B cell (primary cell): ENCODE results near the gene NXF2B. TPM values are rescaled to one million over a fixed set of nuclear protein-coding genes. Genes with fewer than 3 reads are reported as not detected.
"Not testable (repeated sequence)": the region's sequence is repeated elsewhere in the genome, so short reads cannot be mapped to it uniquely, and the experiment has no call there.

Experiments used
- ATAC-seq: fragments of 200-7000 bp; cut with Tn5 transposase; one replicate; pipeline ENCODE4 v1.10.0; 2021; ENCODE audit warnings: low read depth, mild to moderate bottlenecking, moderate number of reproducible peaks, moderate library complexity
- CTCF ChIA-PET: fragments of 350-600 bp; sonication (Branson Sonifier 250); formaldehyde crosslinking; loops from one replicate; lab custom pipeline; 2021; ENCODE audit warnings: antibody characterized with exemption, inconsistent platforms; lab: Charles Lee
- POLR2A ChIA-PET: fragments of 350-600 bp; sonication (Branson Sonifier 250); formaldehyde crosslinking; loops from one replicate; lab custom pipeline; 2021; ENCODE audit warnings: antibody characterized with exemption; lab: Charles Lee
- DNase-seq: peaks from one replicate; pipeline ENCODE4 v3.0.0; 2013
- H2AFZ ChIP-seq: 2 replicates; pipeline ENCODE4 v1.6.1; 2012; ENCODE audit warnings: mild to moderate bottlenecking, low read depth, low read length; ENCODE audit not compliant: insufficient read depth, poor library complexity, severe bottlenecking
- H3K27ac ChIP-seq, 2 donors: 1 replicate in 1 of 2; 2 replicates in 1 of 2; pipeline ENCODE4 v1.5.1; 2012 to 2013; ENCODE audit warnings: low read length in 2 of 2, mild to moderate bottlenecking in 2 of 2, moderate library complexity in 1 of 2
- H3K27me3 ChIP-seq, 4 experiments: fragments of 200-600 bp in 1 of 4; sonication (generic) in 1 of 4; replicated peaks in 1 of 4; 1 replicate in 2 of 4; 2 replicates in 2 of 4; pipeline versions ENCODE4 v1.6.1 to v1.7.0; 2013 to 2016; ENCODE audit warnings: low read length in 3 of 4, mild to moderate bottlenecking in 2 of 4, mixed read lengths in 1 of 4, moderate library complexity in 1 of 4; ENCODE audit not compliant: insufficient read depth in 4 of 4, control insufficient read depth in 3 of 4; ENCODE audit errors: control extremely low read depth in 1 of 4
- H3K36me3 ChIP-seq, 2 experiments: replicated peaks in 1 of 2; 1 replicate in 1 of 2; 2 replicates in 1 of 2; pipeline versions ENCODE4 v1.6.1 to v1.7.1; 2013; ENCODE audit warnings: low read length in 1 of 2; ENCODE audit not compliant: insufficient read depth in 2 of 2, control insufficient read depth in 1 of 2; ENCODE audit errors: control extremely low read depth in 1 of 2, extremely low read depth in 1 of 2
- H3K4me1 ChIP-seq, 2 donors: fragments of 200-600 bp in 1 of 2; sonication (generic) in 1 of 2; 1 replicate in 1 of 2; 2 replicates in 1 of 2; pipeline versions ENCODE4 v1.5.1 to v1.6.1; 2013 to 2017; ENCODE audit warnings: low read length in 2 of 2; ENCODE audit not compliant: control insufficient read depth in 2 of 2, insufficient read depth in 2 of 2
- H3K4me2 ChIP-seq: replicated peaks from 2 replicates; pipeline ENCODE3; 2012; ENCODE audit warnings: mild to moderate bottlenecking, low read depth, low read length; ENCODE audit not compliant: poor library complexity, severe bottlenecking
- H3K4me3 ChIP-seq, 5 experiments: fragments of 200-600 bp in 1 of 5; sonication (generic) in 1 of 5; 1 replicate in 3 of 5; 2 replicates in 2 of 5; pipeline versions ENCODE4 v1.5.1 to v1.7.0; 2011 to 2016; ENCODE audit warnings: low read length in 4 of 5, mild to moderate bottlenecking in 4 of 5, low read depth in 2 of 5, control low read depth in 1 of 5, moderate library complexity in 1 of 5; ENCODE audit not compliant: insufficient read depth in 1 of 5; ENCODE audit errors: control extremely low read depth in 1 of 5, extremely low read depth in 1 of 5
- H3K79me2 ChIP-seq: fragments of 200-600 bp; sonication (generic); one replicate; pipeline ENCODE4 v1.6.0; 2016; ENCODE audit warnings: low read length; ENCODE audit not compliant: control insufficient read depth, insufficient read depth
- H3K9ac ChIP-seq: fragments of 200-600 bp; sonication (generic); 2 replicates; pipeline ENCODE4 v1.6.1; 2017; ENCODE audit warnings: mild to moderate bottlenecking, low read length, moderate library complexity
- H3K9me3 ChIP-seq, 3 donors: one replicate each; pipeline versions ENCODE4 v1.6.1 to v1.7.1; 2013; ENCODE audit warnings: low read length in 2 of 3; ENCODE audit not compliant: control insufficient read depth in 2 of 3, insufficient read depth in 1 of 3; ENCODE audit errors: control extremely low read depth in 1 of 3
- H4K20me1 ChIP-seq: 2 replicates; pipeline ENCODE4 v1.6.0; 2012; ENCODE audit warnings: mild to moderate bottlenecking, low read length; ENCODE audit not compliant: insufficient read depth, control insufficient read depth, poor library complexity, severe bottlenecking
- H3K27ac Mint-ChIP-seq: one replicate; pipeline ENCODE4 v1.8.0; 2021; ENCODE audit warnings: mixed read lengths
- H3K27me3 Mint-ChIP-seq: one replicate; pipeline ENCODE4 v1.8.0; 2021; ENCODE audit warnings: mixed read lengths
- H3K4me1 Mint-ChIP-seq: one replicate; pipeline ENCODE4 v1.8.0; 2021; ENCODE audit warnings: mixed read lengths
- H3K4me3 Mint-ChIP-seq: one replicate; pipeline ENCODE4 v1.8.0; 2021; ENCODE audit warnings: mixed read lengths
- H3K9me3 Mint-ChIP-seq: one replicate; pipeline ENCODE4 v1.8.0; 2022; ENCODE audit warnings: mixed read lengths; ENCODE audit not compliant: insufficient read depth
- WGBS: methylation state at CpG from one replicate; pipeline ENCODE4 v1.1.5; 2013; ENCODE audit warnings: missing lambda C conversion rate; ENCODE audit not compliant: insufficient coverage; 5-methylcytosine and 5-hydroxymethylcytosine counted together
- intact Hi-C: fragments of 100-400 bp; cut with micrococcal nuclease; formaldehyde crosslinking; loops from one replicate; pipeline ENCODE4 v1.10.0; 2022
- polyA minus RNA-seq: library from RNA; depleted of rRNA, polyadenylated mRNA; stranded (reverse); fragments of >200 nt; gene quantifications from 2 replicates; pipeline ENCODE4 v1.2.3, GENCODE V29; 2012
- polyA plus RNA-seq: library from polyadenylated mRNA; depleted of rRNA; stranded (reverse); fragments of >200 nt; gene quantifications from 2 replicates; pipeline ENCODE4 v1.2.3, GENCODE V29; 2012
- total RNA-seq, 2 donors: library from RNA; stranded (reverse); fragments of 120-200 nt in 1 of 2; gene quantifications; 1 replicate in 1 of 2; 2 replicates in 1 of 2; pipeline versions ENCODE4 v1.2.3 to v1.2.4, GENCODE V29; 2013 to 2022

NXF2B gene
- not detected in 2 replicates for total RNA-seq
- not detected for total RNA-seq (2013)
- polyA plus RNA-seq = not detected in 2 replicates
- not detected in 2 replicates for polyA minus RNA-seq

- WGBS = no CpG with 5 or more reads among the region's 11 CpGs
These were observed at the start of gene NXF2B for GRCh38 chrX:102439908-102440307. TSS of gene NXF2B (minus strand) at chrX:102440008. CDS start at chrX:102380036, 59,972 bp downstream.

GRCh38 chrX:102478765-102479164 is 39.0 kb upstream of the NXF2B start:
- intact Hi-C loops, ATAC-seq, H3K9me3 Mint-ChIP-seq, H3K9me3 ChIP-seq, H3K27ac Mint-ChIP-seq, H3K4me3 Mint-ChIP-seq, H3K4me1 Mint-ChIP-seq, POLR2A ChIA-PET, H4K20me1 ChIP-seq, H3K36me3 ChIP-seq, H3K4me3 ChIP-seq, H2AFZ ChIP-seq, CTCF ChIA-PET, H3K4me2 ChIP-seq, H3K27me3 ChIP-seq, DNase-seq, H3K9ac ChIP-seq, H3K79me2 ChIP-seq, H3K27me3 Mint-ChIP-seq, H3K4me1 ChIP-seq, H3K27ac ChIP-seq: not testable (repeated sequence)
- no CpG with 5 or more reads among the region's 5 CpGs for WGBS

More at GRCh38 chrX:102439908-102440307, at the start of gene NXF2B:
- H2AFZ ChIP-seq, H3K27me3 Mint-ChIP-seq, H3K79me2 ChIP-seq, H3K9ac ChIP-seq, DNase-seq, H3K4me3 ChIP-seq, H3K4me3 Mint-ChIP-seq, H3K9me3 Mint-ChIP-seq, H4K20me1 ChIP-seq, H3K9me3 ChIP-seq, H3K4me1 ChIP-seq, ATAC-seq, H3K4me1 Mint-ChIP-seq, H3K27ac ChIP-seq, H3K36me3 ChIP-seq, POLR2A ChIA-PET, H3K4me2 ChIP-seq, CTCF ChIA-PET, H3K27ac Mint-ChIP-seq, H3K27me3 ChIP-seq, intact Hi-C loops: not testable (repeated sequence)

GRCh38 chrX:102471762-102472220 is 32.0 kb upstream of the NXF2B start, which contains the start of gene TCP11X2:
TSS of gene TCP11X2 (minus strand) at chrX:102471812.
- H3K27ac Mint-ChIP-seq = not testable (repeated sequence)

GRCh38 chrX:102470215-102470614 is 30.4 kb upstream of the NXF2B start:
- H3K36me3 ChIP-seq, H3K4me1 ChIP-seq, H3K9me3 Mint-ChIP-seq, intact Hi-C loops, H2AFZ ChIP-seq, H3K27me3 ChIP-seq, H3K27me3 Mint-ChIP-seq, H4K20me1 ChIP-seq, H3K9me3 ChIP-seq, H3K4me3 ChIP-seq, CTCF ChIA-PET, ATAC-seq, H3K9ac ChIP-seq, POLR2A ChIA-PET, H3K4me1 Mint-ChIP-seq, H3K27ac ChIP-seq, H3K27ac Mint-ChIP-seq, H3K79me2 ChIP-seq, DNase-seq, H3K4me3 Mint-ChIP-seq, H3K4me2 ChIP-seq: not testable (repeated sequence)
- WGBS = no CpG with 5 or more reads among the region's 3 CpGs

More at GRCh38 chrX:102471762-102472220, 32.0 kb upstream of the NXF2B start, which contains the start of gene TCP11X2:
- H3K4me2 ChIP-seq, H3K36me3 ChIP-seq, H3K4me3 ChIP-seq, H3K4me3 Mint-ChIP-seq, H3K27me3 ChIP-seq, DNase-seq, POLR2A ChIA-PET, H3K79me2 ChIP-seq, H3K27ac ChIP-seq, H2AFZ ChIP-seq, CTCF ChIA-PET, H3K9me3 Mint-ChIP-seq, H3K4me1 ChIP-seq, H3K9ac ChIP-seq, H3K9me3 ChIP-seq, H3K27me3 Mint-ChIP-seq, H3K4me1 Mint-ChIP-seq, ATAC-seq, H4K20me1 ChIP-seq, intact Hi-C loops: not testable (repeated sequence)
- WGBS = no CpG with 5 or more reads among the region's 17 CpGs
